ENCODE results near the gene ZCWPW2.
A peak's percentile ranks its signal among the peaks of the same experiment; 100 is the strongest.

Gene ZCWPW2

DNA sequence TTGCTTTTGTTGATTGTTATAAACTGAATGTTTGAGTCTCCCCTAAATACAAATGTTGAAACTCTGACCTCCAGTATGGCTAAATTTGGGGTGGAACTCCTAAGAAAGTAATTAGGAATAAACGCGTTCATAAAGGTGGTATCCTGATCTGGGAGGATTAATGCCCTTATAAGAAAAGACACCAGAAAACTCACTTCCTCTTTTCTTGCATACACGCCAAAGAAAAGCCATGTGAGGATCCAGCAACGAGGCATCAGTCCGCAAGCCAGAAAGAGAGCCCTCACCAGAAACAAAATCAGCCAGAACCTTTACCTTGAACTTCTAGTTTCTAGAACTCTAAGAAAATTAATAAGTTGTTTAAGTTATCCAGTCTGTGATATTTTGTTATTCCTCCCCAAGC is 37.5 kb downstream of the ZCWPW2 start:
- no peak for DNase-seq

DNA sequence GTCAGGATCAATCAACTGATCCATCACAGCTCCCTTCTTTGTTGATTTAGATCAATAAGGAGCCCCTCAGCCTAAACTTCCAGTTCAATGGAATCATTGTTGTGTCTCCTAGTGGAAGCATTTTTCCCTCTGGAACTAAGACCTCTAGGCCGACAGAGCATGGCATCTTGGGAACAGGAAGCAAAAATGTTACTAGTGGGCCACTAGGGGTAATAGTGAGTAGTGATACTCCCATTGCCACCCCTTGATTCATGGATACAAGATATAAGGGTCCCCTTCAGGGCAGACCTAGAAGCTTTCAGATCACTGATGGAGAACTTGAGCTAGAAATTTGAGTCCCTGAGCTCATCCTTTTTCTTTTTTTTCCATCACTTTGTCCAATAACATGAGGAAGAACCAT is 40.5 kb downstream of the ZCWPW2 start:
- DNase-seq: no peak

DNA sequence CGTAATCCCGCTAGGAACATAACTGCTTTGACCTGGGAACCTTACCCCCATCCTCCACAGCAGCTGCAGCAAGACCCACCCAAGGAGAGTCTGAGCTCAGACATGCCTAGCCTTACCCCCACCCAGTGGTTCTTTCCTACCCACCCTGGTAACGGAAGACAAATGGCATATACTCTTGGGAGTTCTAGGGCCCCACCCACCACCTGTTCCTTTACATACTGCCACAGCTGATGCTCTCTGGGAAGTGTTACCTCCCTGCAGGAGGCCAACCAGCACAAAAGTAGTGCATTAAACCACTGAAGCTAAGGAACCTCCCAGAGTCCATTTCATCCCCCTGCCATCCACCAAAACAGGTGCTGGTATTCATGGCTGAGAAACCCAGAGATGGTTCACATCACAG is 50.7 kb downstream of the ZCWPW2 start:
- DNase-seq: no peak

DNA sequence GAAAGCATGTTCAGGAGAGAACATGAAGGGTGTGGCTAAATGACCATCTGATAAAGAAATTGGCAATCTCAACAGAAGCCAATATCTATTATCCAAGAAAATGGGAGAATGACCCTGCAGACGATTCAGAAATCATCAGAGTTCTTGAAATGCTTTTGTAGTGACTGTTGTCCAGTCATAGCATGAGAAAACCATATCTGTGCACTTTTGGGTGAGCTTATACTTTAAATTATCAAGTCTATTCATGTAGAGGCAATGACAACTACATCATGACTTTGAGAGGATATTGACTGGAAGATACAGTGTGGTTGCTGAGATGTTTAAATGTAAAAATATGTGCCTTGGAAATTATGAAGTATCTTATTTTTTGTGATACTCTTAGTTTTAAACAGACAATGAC is 57.7 kb downstream of the ZCWPW2 start:
- no peak for DNase-seq

DNA sequence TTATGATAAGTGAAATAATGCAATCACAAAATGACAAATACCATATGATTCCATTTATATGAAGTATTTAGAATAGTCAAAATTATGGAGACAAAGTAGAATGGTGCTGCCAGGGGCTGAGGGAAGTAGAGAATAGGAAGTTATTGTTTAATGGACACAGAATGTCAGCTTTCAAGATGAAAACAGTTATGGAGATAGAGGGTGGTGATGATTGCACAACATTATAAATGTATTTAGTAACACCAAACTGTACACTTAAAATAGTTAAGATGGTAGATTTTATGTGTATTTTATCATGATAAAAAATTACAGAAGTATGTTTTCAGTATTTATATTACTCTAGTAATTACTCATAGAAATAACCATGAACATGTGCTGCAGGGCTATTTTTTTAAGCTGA is 100.9 kb downstream of the ZCWPW2 start:
- DNase-seq: no peak

DNA sequence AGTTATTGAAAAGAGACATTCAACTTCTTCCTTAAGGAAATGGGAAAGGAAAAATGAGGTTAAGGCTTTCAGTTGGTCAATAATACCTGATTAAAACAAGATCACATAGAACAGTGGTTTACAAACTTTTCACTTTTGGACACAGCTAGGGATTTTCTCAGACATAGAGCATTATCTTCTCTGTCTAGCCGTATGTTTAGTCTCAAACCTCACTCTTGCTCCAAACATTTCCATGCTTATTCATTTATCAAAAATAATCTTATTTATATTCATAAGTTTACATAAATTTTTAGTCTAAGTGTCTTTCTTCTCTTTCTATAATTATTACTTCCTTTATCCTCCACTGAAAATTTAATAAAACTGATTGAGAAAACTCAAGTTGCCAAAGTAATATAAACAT is 114.3 kb downstream of the ZCWPW2 start:
- DNase-seq: no peak

DNA sequence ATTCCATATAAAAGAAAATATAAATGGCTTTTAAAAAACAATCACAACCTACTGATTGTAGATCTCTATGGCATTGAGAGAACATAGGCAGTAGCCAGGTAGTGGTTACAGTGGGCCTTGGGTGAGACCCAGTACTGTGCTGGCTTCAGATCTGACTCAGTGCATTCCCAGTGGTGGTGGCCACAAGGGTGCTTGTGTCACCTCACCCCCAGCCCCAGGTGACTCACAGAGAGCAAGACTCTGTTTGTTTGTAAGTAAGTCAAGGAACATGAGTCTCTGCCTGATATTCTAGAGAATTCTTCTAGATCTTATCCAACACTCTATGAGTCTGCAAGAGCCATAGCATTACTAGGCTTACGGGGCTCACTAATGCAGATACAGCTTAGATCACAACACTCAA is 118.9 kb downstream of the ZCWPW2 start:
- peak; percentile 1 for DNase-seq

DNA sequence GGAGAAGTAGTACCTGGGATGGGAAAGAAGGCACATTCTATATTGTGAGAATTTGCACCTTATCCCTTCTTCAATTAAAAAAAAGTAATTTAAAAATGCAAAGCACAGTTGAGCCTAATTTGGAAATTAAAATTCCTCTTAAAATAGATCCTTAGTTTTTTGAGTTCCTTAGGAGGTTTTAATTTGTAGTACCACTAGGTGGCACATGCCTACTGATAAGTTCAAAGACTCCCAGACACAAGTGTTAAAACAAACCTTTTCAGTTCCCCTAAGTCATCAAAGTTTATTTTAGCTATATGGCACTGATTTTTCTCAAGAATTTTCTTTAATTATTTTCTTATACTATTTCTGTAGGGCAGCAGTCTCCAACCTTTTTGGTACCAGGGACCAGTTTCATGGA is 127.7 kb downstream of the ZCWPW2 start:
- DNase-seq: no peak

DNA sequence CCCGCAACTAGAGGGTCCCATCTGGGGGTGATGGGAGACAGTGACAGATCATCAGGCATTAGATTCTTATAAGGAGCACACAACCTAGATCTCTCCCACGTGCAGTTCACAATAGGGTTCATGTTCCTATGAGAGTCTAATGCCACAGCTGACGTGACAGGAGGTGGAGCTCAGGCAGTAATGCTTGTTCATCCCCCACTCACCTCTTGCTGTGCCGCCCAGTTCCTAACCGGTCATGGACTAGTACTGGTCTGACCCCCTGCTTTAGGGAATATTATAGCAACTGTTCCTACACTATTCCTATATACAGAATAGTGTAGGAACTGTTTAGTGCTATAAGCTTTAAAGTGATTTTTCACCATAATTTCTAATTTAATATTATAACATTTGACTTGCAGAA is 128.2 kb downstream of the ZCWPW2 start:
- no peak for DNase-seq

DNA sequence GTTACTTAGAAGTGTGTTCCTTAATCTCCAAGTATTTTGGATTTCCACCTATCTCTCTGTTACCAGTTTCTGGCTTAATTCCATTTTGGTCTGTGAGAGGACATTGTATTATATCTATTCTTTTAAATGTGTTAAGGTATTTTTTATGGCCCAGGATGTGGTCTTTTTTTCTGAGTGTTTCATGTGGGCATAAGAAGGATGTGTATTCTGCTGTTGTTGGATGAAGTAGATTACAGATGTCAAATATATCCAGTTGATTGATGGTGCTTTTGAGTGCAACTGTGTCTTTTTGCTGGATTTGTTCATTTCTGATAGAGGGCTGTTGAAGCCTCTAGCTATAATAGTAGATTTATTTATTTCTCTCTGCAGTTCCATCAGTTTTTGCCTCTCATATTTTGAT is 136.6 kb downstream of the ZCWPW2 start:
- no peak for DNase-seq

DNA sequence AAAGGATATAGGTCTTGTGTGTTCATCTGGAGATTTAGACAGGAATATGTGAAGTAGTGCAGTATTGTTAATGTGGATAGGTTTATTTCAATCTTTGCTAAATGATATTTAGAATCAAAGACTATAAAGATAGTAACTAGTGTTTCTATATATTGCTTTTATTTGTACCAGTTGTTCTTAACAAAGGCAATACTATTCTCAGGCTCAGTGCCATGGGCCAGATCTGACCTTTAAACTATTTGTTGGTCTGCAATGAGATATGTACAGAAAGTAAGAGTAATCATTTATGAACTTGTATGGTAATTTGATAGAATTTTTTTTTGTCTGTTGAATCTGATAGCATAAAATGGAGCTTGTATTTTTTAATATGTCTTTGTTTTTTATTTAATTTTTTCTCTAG is 146.8 kb downstream of the ZCWPW2 start:
- no peak for DNase-seq

DNA sequence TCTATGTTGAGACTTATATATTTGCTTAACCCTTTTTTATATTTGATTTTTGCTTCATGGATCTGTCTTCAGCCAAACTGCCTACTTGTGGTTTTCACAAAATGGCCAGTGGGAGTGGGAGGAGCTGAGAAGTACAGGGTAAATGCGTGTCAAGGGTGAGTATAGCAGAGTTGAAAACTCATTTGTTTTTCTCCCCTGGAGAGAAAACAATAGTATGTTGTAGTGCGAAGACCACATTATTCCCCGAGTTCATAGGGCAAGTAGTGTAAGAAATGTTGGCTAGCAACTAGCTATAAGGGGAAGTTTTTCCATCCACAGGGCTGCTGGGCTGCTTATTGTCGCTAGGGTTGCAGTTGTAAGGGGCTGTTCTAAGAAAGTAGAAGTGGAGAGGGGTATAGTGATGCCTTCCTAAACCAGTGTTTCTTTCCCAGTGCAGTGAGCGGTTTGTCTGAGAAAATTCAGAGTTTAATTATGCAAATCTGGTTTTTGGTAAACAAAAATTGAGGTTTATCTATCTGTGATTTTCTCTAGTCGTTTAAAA is 153.9 kb downstream of the ZCWPW2 start:
- DNase-seq: no peak

DNA sequence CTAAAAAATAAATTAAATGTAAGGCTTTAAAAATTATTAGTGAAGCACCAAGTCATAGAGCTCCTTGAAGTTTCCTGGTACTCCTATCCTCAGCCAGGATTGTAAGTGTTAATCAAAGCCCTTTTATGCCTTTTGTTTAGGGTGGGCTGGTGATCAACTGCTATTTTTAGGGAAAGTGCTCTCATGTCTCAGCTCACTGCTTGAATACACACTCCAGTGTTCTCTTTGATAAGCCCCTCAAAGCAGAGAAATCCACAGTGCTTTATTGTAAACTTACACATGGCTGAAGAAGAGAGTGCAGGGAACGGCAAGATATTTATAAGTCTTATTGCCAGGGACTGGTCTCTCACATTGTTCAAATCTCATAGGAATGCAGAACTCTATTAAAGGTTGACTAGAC is 156.5 kb downstream of the ZCWPW2 start:
- DNase-seq: no peak

DNA sequence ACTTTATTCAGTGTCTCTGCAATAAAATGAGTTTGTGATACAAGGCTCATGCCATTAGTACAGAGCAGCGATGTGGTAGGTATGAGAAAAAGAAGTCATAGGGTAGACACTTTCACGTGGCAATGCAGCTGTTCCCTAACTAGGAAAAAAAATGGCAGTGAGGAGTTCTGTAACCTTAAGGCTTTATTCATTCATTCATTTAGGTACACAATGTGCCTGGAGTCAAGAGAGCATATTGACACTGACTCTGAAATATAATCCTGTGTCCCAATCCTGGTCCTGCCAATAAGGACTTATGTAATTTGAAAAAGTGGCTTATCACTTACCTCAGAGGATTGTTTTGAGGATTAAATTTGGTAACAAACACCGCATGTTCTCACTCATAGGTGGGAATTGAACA is 173.1 kb downstream of the ZCWPW2 start:
- no peak for DNase-seq

DNA sequence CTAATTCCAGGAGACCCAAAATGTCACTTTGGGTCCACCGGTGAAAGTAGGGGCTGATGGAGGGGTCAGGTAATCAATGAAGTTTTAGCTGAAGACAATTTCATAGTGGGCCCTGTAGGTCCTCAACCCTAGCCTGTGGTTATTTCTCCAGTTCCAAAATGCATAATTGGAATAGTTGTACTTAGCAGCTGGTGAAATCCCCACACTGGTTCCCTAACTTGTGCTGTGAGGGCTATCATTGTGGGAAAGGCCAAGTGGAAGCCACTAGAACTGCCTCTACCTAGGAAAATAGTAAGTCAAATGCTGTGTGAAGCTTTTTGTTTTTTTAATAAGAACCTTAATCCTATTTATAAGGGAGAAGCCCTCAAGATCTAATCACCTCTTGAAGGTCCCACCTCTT is 193.8 kb downstream of the ZCWPW2 start:
- no peak for DNase-seq

DNA sequence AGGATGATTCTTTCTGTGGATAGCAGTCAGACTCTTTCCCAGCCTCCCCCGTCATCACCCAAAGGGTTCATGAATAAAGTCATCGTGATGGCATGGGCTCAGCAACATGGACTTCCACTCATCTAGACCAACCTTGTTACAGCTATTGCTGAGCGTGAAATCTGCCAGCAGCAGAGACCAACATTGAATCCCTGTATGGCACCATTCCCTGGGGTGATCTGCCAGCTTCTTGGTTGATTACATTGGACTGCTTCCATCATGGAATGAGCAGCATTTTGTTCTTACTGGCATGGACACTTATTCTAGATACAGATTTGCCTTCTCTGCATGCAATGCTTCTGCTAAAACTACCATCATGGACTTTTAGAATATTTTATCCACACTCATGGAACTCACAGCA is 195.7 kb downstream of the ZCWPW2 start:
- DNase-seq: no peak

DNA sequence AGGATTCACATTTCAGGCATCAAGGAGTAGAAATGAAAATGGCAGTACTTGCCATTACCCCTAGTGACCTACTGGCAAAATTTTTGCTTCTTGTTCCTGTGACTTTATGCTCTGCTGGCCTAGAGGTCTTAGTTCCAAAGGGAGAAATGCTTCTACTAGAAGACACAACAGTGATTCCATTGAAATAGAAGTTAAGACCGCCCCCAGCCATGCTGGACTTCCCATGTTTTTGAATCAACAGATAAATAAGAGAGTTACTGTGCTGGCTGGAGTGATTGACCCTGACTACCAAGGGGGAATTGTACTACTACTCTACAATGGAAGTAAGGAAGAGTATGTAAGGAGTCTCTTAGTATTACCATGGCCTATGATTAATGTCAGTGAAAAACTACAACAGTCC is 196.3 kb downstream of the ZCWPW2 start:
- DNase-seq: no peak

DNA sequence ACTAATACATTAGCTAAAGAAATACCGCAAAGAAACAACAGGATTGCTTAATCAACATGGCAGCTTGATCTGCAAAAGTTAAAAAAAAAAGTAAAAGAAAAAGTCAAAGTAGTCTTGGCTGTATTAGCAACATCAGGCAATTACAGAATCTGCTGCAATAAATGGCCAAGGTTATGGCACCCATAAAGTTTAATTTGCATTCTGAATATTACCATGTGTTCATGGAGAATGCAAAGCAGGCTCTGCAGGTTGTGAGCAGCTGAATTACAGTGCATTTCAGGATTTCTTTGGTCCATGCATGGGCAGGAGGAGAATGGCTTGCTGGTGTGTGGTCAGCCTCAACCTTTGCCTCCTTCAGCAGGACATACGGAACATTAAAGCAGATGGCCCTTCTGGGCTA is 199.2 kb downstream of the ZCWPW2 start:
- DNase-seq: no peak

DNA sequence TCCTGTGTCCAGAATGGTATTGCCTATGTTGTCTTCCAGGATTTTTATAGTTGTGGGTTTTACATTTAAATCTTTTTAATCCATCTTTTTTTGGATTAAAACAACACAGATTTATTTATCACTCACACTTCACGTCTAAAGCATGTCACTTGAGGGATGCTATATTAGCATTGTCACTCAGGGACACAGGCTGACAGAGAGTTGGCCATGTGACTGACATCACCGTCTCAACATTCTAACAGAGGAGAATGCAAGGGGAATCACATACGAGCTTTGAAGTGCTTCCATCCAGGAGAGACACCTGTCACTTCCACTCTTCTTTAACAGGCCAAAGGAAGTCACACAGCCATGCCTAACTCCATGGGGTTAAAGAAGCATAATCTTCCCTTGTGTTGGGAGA is 204.7 kb downstream of the ZCWPW2 start:
- DNase-seq: no peak

DNA sequence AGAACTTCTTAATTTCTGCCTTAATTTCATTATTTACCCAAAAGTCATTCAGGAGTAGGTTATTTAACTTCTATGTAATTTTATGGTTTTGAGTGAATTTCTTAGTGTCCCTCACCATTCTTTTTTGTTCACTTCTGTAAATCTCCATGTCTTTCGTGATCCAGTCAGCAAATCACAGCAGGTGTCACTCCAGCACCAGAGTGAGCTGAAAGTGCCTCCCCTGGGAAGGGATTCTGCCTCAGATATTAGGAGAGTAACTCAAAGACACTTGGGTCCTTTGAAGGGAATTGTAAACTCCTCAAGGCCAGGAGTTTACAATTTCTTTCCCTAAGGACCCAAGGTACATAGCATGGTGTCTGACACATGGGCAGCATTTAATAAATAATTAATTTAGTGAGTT is 207.7 kb downstream of the ZCWPW2 start:
- DNase-seq: no peak

DNA sequence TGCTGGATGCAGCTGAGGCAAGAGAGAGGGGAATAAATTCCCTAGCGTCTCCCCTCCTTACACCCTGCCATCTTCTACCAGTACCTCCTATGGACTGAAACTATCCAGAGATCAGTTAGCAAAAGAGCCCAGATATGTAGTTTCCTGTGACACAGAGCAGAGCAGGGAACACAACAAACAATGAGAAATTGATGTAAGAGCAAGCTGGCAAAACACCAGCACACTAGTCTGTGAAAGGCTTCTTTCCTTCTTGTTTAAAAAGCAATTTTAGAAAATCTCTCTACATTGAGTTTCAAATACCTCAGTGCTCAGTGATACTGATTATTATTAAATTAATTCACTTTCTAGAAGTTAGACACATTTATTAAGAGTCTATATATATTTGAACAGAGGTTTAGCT is 215.7 kb downstream of the ZCWPW2 start:
- no peak for DNase-seq

DNA sequence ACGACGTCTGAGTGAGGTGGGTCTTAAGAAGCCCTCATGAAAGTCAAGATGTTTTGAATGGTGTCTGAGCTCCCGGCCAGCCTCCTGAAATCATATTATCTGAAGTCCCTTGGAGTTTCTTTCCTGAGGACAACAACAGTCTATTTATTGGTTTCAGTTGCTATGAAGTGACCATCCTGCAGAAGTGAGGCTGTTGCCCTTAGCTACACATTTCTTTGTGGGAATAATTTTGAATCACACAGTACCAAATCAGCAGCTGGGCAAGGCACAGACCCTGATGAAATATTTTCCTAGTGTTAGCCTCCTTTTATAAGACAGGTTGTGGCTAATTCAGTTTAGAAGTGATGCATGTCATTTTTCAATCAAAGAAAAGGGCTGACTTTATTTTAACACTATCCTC is 220.8 kb downstream of the ZCWPW2 start:
- no peak for DNase-seq

DNA sequence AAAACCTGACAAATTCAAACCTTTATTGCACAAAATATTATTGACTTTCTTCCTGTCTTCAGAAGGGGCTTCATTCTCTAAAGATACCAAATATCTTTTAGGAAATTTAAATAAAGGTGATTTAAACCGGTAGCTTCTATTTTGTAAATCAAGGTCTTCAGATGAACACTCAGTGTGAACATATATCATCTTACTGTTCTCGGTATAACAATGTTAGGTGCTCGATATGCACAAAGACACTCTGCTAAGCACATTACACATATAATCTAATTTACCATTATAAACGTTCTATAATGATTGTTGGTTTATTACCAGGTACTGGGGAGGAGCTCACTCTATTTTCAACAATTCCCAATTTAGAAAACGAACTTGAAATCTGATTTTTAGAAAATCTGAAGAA is 225.5 kb downstream of the ZCWPW2 start:
- no peak for DNase-seq

DNA sequence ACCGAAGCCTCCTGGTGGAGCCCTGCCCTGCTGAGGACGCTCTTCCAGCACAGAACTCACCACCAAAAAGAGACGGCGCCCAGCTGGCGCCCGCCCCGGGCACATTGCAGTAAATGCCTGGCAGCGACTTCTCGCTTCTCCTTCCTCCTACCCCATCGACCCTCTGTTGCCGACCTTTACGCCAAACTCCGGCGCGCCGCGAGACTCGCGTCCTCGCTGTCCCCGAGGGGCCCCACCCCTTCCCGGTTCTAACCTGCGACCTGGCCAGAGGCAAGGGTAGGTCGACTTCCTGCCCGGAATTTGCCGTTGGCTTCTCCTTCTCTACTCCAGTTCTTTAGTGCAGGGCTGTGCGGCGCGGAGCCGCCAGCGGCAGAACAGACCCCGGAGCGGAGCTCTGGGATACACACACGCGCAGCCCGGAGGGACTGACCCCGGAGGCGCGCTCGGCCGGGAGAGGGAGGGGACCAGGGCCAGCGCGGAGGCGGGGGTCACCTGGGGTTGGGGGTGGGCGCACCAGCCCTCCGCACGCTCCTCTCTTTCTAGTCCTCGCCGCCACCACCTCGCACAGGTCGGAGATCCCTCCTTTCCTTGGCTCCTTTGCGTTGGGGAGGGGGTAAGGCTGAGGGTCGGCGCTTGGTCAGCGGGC is 226.7 kb downstream of the ZCWPW2 start:
- no peak for DNase-seq
